HepG2 (cell line): ENCODE measurements around the gene SKI.

Source experiments
- ZKSCAN8 ChIP-seq: IDR thresholded peaks from 2 replicates; pipeline ENCODE4 v1.6.1; 2016; ENCODE audit warnings: borderline replicate concordance, missing genetic modification reagents, missing compliant biosample characterization
- TF ChIP-seq, protein P1 (sequence below): sonication (generic); formaldehyde crosslinking; IDR thresholded peaks from 2 replicates; pipeline ENCODE4 v1.4.0; 2020; ENCODE audit warnings: missing genetic modification reagents
- TF ChIP-seq, protein P2 (sequence below): sonication (generic); formaldehyde crosslinking; IDR thresholded peaks from 2 replicates; pipeline ENCODE4 v1.4.0; 2020; ENCODE audit warnings: missing genetic modification reagents

DNA sequence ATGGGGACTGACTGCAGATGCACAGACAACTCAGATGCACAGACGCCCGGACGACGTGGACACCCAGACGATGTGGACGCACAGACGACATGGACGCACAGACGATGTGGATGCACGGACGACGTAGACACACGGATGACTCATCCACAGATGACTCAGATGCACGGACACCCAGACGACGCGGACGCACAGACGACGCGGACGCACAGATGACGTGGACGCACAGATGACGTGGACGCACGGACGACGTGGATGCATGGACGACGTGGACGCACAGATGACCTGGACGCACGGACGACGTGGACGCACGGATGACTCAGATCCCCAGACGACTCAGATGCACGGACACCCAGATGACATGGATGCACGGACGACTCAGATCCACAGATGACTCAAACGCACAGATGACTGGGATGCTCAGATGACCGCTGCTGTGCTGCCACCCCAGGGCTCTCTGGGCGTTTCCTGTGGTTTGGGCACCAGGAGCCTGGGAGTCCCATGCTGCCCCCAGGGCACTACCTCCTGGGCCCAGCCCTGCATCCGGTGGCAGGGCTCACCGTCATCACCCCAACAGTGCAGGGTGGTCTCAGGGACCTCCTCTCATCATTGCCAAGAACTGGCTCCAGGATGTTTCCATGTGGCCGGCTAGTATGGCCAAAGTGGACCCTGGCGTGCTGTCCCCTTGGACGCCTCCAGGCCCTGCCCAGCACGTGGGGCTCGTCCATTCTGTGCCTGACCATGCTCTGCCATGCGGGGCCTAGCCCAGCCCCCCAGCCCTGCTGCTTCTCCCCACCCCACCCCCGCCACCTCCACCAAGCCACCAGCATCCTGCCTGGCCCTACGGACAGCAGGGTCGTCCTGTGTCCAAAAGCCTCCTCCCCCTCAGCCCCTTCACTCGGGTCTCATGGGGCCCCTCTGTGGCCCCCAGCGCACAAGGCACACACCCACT is 47.5 kb upstream of the SKI start:
- TF ChIP-seq, protein P1, sequence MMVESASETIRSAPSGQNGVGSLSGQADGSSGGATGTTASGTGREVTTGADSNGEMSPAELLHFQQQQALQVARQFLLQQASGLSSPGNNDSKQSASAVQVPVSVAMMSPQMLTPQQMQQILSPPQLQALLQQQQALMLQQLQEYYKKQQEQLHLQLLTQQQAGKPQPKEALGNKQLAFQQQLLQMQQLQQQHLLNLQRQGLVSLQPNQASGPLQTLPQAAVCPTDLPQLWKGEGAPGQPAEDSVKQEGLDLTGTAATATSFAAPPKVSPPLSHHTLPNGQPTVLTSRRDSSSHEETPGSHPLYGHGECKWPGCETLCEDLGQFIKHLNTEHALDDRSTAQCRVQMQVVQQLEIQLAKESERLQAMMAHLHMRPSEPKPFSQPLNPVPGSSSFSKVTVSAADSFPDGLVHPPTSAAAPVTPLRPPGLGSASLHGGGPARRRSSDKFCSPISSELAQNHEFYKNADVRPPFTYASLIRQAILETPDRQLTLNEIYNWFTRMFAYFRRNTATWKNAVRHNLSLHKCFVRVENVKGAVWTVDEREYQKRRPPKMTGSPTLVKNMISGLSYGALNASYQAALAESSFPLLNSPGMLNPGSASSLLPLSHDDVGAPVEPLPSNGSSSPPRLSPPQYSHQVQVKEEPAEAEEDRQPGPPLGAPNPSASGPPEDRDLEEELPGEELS (CRISPR knock-in tag), result no peak
- TF ChIP-seq, protein P2, sequence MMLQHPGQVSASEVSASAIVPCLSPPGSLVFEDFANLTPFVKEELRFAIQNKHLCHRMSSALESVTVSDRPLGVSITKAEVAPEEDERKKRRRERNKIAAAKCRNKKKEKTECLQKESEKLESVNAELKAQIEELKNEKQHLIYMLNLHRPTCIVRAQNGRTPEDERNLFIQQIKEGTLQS (CRISPR knock-in tag), result no peak
- TF ChIP-seq ZKSCAN8 (CRISPR knock-in tag), result no peak
